MM.1S (cell line): Measurements from ENCODE around the gene SKAP2.

ENCODE experiments used
- CTCF ChIP-seq: fragments of 300-600 bp; sonication (generic); IDR thresholded peaks from 2 replicates; pipeline ENCODE4 v1.5.1; 2016; ENCODE audit warnings: antibody characterized with exemption, low read length, mixed read lengths
- EZH2 ChIP-seq: fragments of 300-600 bp; sonication (generic); optimal IDR thresholded peaks from 2 replicates; pipeline ENCODE3; 2017; ENCODE audit warnings: low read depth, mild to moderate bottlenecking, antibody characterized with exemption, low read length, mixed read lengths

GRCh38 chr7:26664735-26665416 lies 199.5 kb downstream of the SKAP2 start:
- no peak for TF ChIP-seq CTCF
- TF ChIP-seq EZH2: no peak
